H1 (cell line): ENCODE measurements around the gene MRTFB. TPM values are rescaled to one million over a fixed set of nuclear protein-coding genes. Genes with fewer than 3 reads are reported as not detected.
A peak's percentile ranks its signal among the peaks of the same experiment; 100 is the strongest.

Experiments
- CTCF ChIA-PET: fragments of 300-600 bp; sonication (Branson Sonifier 250); formaldehyde crosslinking; loops from one replicate; lab custom pipeline; 2021; ENCODE audit not compliant: partially characterized antibody; lab: Charles Lee
- POLR2A ChIA-PET: fragments of 300-600 bp; sonication (Branson Sonifier 250); formaldehyde crosslinking; loops from one replicate; lab custom pipeline; 2021; ENCODE audit warnings: inconsistent platforms; ENCODE audit not compliant: partially characterized antibody; lab: Charles Lee
- DNase-seq, 2 experiments: peaks; one replicate each; pipeline versions ENCODE4 v3.0.0 to v3.0.0-alpha.2; 2010 to 2022; ENCODE audit warnings: low spot score in 2 of 2, low read depth in 1 of 2, mixed read lengths in 1 of 2
- FAIRE-seq: peaks from 2 replicates; lab custom pipeline; 2011; peaks lifted over from hg19 to GRCh38; lab: Jason Lieb, UNC
- H2AFZ ChIP-seq: 2 replicates; pipeline ENCODE4 v1.8.1; 2012; ENCODE audit warnings: low read length, inconsistent platforms
- H2AK5ac ChIP-seq: 2 replicates; pipeline ENCODE4 v1.6.1; 2013; ENCODE audit warnings: low read depth, low read length
- H2BK120ac ChIP-seq: replicated peaks from 2 replicates; pipeline ENCODE3; 2013; ENCODE audit warnings: low read depth, low read length, inconsistent platforms
- H2BK12ac ChIP-seq: 2 replicates; pipeline ENCODE4 v1.6.1; 2013; ENCODE audit warnings: low read depth, low read length
- H2BK15ac ChIP-seq: 2 replicates; pipeline ENCODE4 v1.6.1; 2013; ENCODE audit warnings: low read length
- H2BK20ac ChIP-seq: 2 replicates; pipeline ENCODE4 v1.6.1; 2013; ENCODE audit warnings: low read length
- H2BK5ac ChIP-seq: 2 replicates; pipeline ENCODE4 v1.6.1; 2013; ENCODE audit warnings: low read depth, low read length
- H3K14ac ChIP-seq: 2 replicates; pipeline ENCODE4 v1.6.1; 2013; ENCODE audit warnings: inconsistent platforms; ENCODE audit not compliant: insufficient read length
- H3K18ac ChIP-seq: 2 replicates; pipeline ENCODE4 v1.6.1; 2013; ENCODE audit warnings: low read length; ENCODE audit errors: extremely low read depth
- H3K23ac ChIP-seq: 2 replicates; pipeline ENCODE4 v1.6.1; 2013; ENCODE audit warnings: inconsistent platforms; ENCODE audit not compliant: insufficient read length
- H3K23me2 ChIP-seq: 2 replicates; pipeline ENCODE4 v1.6.1; 2013; ENCODE audit warnings: low read depth, low read length
- H3K27ac ChIP-seq: 2 replicates; pipeline ENCODE4 v1.6.1; 2011; ENCODE audit warnings: low read depth, low read length, inconsistent platforms
- H3K27me3 ChIP-seq, 4 experiments: replicated peaks in 1 of 4; 1 replicate in 1 of 4; 2 replicates in 3 of 4; pipeline versions ENCODE4 v1.6.1 to v1.8.1; 2011 to 2013; ENCODE audit warnings: low read length in 3 of 4, mild to moderate bottlenecking in 3 of 4, inconsistent platforms in 2 of 4, mixed read lengths in 2 of 4, moderate library complexity in 1 of 4; ENCODE audit not compliant: control insufficient read depth in 3 of 4, insufficient read depth in 3 of 4; ENCODE audit errors: extremely low read depth in 1 of 4
- H3K36me3 ChIP-seq, 4 experiments: 2 replicates each; pipeline versions ENCODE4 v1.6.1 to v1.8.1; 2011 to 2013; ENCODE audit warnings: mild to moderate bottlenecking in 4 of 4, low read length in 3 of 4, moderate library complexity in 2 of 4, control low read depth in 1 of 4, inconsistent platforms in 1 of 4; ENCODE audit not compliant: insufficient read depth in 4 of 4, control insufficient read depth in 2 of 4
- H3K4ac ChIP-seq: replicated peaks from 2 replicates; pipeline ENCODE3; 2013; ENCODE audit warnings: low read length, low read depth, mixed read lengths, inconsistent platforms; ENCODE audit not compliant: insufficient read length
- H3K4me1 ChIP-seq, 4 experiments: replicated peaks in 1 of 4; 1 replicate in 1 of 4; 2 replicates in 3 of 4; pipeline versions ENCODE4 v1.6.1 to v1.8.1; 2011 to 2013; ENCODE audit warnings: low read length in 3 of 4, inconsistent platforms in 2 of 4, mixed read lengths in 1 of 4; ENCODE audit not compliant: insufficient read depth in 4 of 4, control insufficient read depth in 3 of 4
- H3K4me2 ChIP-seq, 2 experiments: 2 replicates each; pipeline versions ENCODE4 v1.6.1 to v1.8.1; 2011 to 2013; ENCODE audit warnings: low read depth in 2 of 2, low read length in 2 of 2, control low read depth in 1 of 2, inconsistent platforms in 1 of 2, mild to moderate bottlenecking in 1 of 2; ENCODE audit not compliant: insufficient read depth in 1 of 2
- H3K4me3 ChIP-seq, 4 experiments: fragments of 200-600, 300-600 bp in 1 of 4; sonication (generic), shearing (Covaris generic), sonication (Bioruptor Twin) in 1 of 4; 2 replicates each; pipeline versions ENCODE4 v1.5.1 to v1.8.1; 2011 to 2016; ENCODE audit warnings: low read length in 4 of 4, low read depth in 3 of 4, control low read depth in 2 of 4, inconsistent platforms in 2 of 4, mild to moderate bottlenecking in 2 of 4, mixed read lengths in 1 of 4, moderate library complexity in 1 of 4; ENCODE audit not compliant: insufficient read depth in 2 of 4; ENCODE audit errors: extremely low read depth in 1 of 4
- H3K56ac ChIP-seq: replicated peaks from 2 replicates; pipeline ENCODE3; 2013; ENCODE audit warnings: low read depth, mild to moderate bottlenecking, mixed read lengths, low read length, inconsistent platforms; ENCODE audit not compliant: insufficient read length
- H3K79me1 ChIP-seq: 2 replicates; pipeline ENCODE4 v1.6.1; 2013; ENCODE audit warnings: low read depth, low read length, control low read depth
- H3K79me2 ChIP-seq, 2 experiments: 2 replicates each; pipeline versions ENCODE4 v1.6.1 to v1.8.1; 2012 to 2013; ENCODE audit warnings: low read length in 2 of 2, mild to moderate bottlenecking in 2 of 2, inconsistent platforms in 1 of 2; ENCODE audit not compliant: insufficient read depth in 2 of 2, control insufficient read depth in 1 of 2
- H3K9ac ChIP-seq, 4 experiments: replicated peaks in 1 of 4; 1 replicate in 1 of 4; 2 replicates in 3 of 4; pipeline versions ENCODE4 v1.6.1 to v1.8.1; 2011 to 2013; ENCODE audit warnings: low read depth in 3 of 4, low read length in 3 of 4, control low read depth in 2 of 4, mild to moderate bottlenecking in 2 of 4, moderate library complexity in 2 of 4, inconsistent platforms in 1 of 4; ENCODE audit errors: extremely low read depth in 1 of 4
- H3K9me3 ChIP-seq, 2 experiments: 2 replicates each; pipeline versions ENCODE4 v1.6.1 to v1.8.1; 2012 to 2013; ENCODE audit warnings: mild to moderate bottlenecking in 2 of 2, moderate library complexity in 2 of 2, control low read depth in 1 of 2, inconsistent platforms in 1 of 2, low read depth in 1 of 2, low read length in 1 of 2, mixed read lengths in 1 of 2; ENCODE audit not compliant: insufficient read depth in 2 of 2
- H4K20me1 ChIP-seq, 2 experiments: replicated peaks in 1 of 2; 2 replicates each; pipeline versions ENCODE3 to v1.8.1; 2011 to 2013; ENCODE audit warnings: inconsistent platforms in 2 of 2, low read length in 2 of 2, mild to moderate bottlenecking in 1 of 2; ENCODE audit not compliant: insufficient read depth in 2 of 2, control insufficient read depth in 1 of 2
- H4K5ac ChIP-seq: 2 replicates; pipeline ENCODE4 v1.6.1; 2013; ENCODE audit warnings: low read length, low read depth, mixed read lengths, inconsistent platforms; ENCODE audit not compliant: insufficient read length
- H4K8ac ChIP-seq: 2 replicates; pipeline ENCODE4 v1.8.0; 2013; ENCODE audit warnings: mild to moderate bottlenecking, moderate library complexity, low read length, inconsistent platforms; ENCODE audit not compliant: insufficient read depth; ENCODE audit errors: extremely low read depth
- H4K91ac ChIP-seq: replicated peaks from 2 replicates; pipeline ENCODE3; 2013; ENCODE audit warnings: low read length, mixed read lengths, inconsistent platforms; ENCODE audit not compliant: insufficient read length
- BACH1 ChIP-seq: IDR thresholded peaks from 2 replicates; pipeline ENCODE4 v1.6.1; 2012; ENCODE audit warnings: low read length, improper control_type of control experiment
- BCL11A ChIP-seq, 2 experiments: IDR thresholded peaks; one replicate each; pipeline ENCODE4 v1.6.1; 2011; ENCODE audit warnings: low read depth in 2 of 2, low read length in 2 of 2, mild to moderate bottlenecking in 2 of 2
- CREB1 ChIP-seq: IDR thresholded peaks from 2 replicates; pipeline ENCODE4 v1.6.1; 2012; ENCODE audit warnings: inconsistent platforms
- GTF2F1 ChIP-seq: IDR thresholded peaks from 2 replicates; pipeline ENCODE4 v1.6.1; 2012; ENCODE audit warnings: low read depth, low read length, improper control_type of control experiment, borderline replicate concordance
- HDAC6 ChIP-seq: IDR thresholded peaks from one replicate; pipeline ENCODE4 v1.7.1; 2012; ENCODE audit warnings: low read depth, mild to moderate bottlenecking, inconsistent platforms, low read length, moderate library complexity
- KDM4A ChIP-seq: IDR thresholded peaks from one replicate; pipeline ENCODE4 v1.7.1; 2012; ENCODE audit warnings: low read depth, mild to moderate bottlenecking, moderate library complexity, low read length, inconsistent platforms; ENCODE audit not compliant: severe bottlenecking
- POLR2A ChIP-seq, 2 experiments: IDR thresholded peaks; 1 replicate in 1 of 2; 2 replicates in 1 of 2; pipeline ENCODE4 v1.6.1; 2011; ENCODE audit warnings: low read depth in 2 of 2, low read length in 2 of 2, mild to moderate bottlenecking in 2 of 2; ENCODE audit errors: control extremely low read depth in 1 of 2
- RAD21 ChIP-seq, 2 experiments: IDR thresholded peaks in 1 of 2; conservative IDR thresholded peaks in 1 of 2; 2 replicates each; pipeline ENCODE4 v1.6.1; 2011; ENCODE audit warnings: low read depth in 2 of 2, low read length in 2 of 2, improper control_type of control experiment in 1 of 2, inconsistent platforms in 1 of 2, mild to moderate bottlenecking in 1 of 2, moderate library complexity in 1 of 2
- SP2 ChIP-seq: IDR thresholded peaks from 2 replicates; pipeline ENCODE4 v1.6.1; 2012; ENCODE audit warnings: mild to moderate bottlenecking, low read length, inconsistent platforms
- SP4 ChIP-seq: IDR thresholded peaks from 2 replicates; pipeline ENCODE4 v1.6.1; 2012; ENCODE audit warnings: low read length, inconsistent platforms
- TAF1 ChIP-seq: IDR thresholded peaks from 2 replicates; pipeline ENCODE4 v1.6.1; 2011; ENCODE audit warnings: mild to moderate bottlenecking, low read depth, low read length
- TBP ChIP-seq: IDR thresholded peaks from 2 replicates; pipeline ENCODE4 v1.6.1; 2011; ENCODE audit warnings: low read depth, low read length, improper control_type of control experiment
- TEAD4 ChIP-seq: IDR thresholded peaks from 2 replicates; pipeline ENCODE4 v1.6.1; 2012; ENCODE audit warnings: low read depth, low read length, inconsistent platforms, mixed read lengths
- WGBS, 2 experiments: shearing (Covaris generic) in 1 of 2; methylation state at CpG; one replicate each; pipeline versions ENCODE4 v1.1.6 to v1.1.7; 2013 to 2015; ENCODE audit warnings: low lambda C conversion rate in 2 of 2, mixed read lengths in 2 of 2, inconsistent platforms in 1 of 2, low coverage in 1 of 2, missing lambda C conversion rate in 1 of 2; ENCODE audit not compliant: insufficient replicate concordance in 2 of 2, insufficient coverage in 1 of 2, insufficient read length in 1 of 2; ENCODE audit errors: extremely low coverage in 1 of 2, missing lambda C conversion rate in 1 of 2; 5-methylcytosine and 5-hydroxymethylcytosine counted together
- polyA plus RNA-seq, 7 experiments: library from polyadenylated mRNA; depleted of rRNA in 3 of 7; stranded (reverse) in 5 of 7; unstranded in 2 of 7; fragments of >200 nt in 5 of 7; fragments of 200-250 nt in 2 of 7; gene quantifications; 1 replicate in 5 of 7; 2 replicates in 1 of 7; 4 replicates in 1 of 7; pipeline versions ENCODE4 v1.2.1 to v1.2.3, GENCODE V29; 2011 to 2013; ENCODE audit warnings: missing spikeins in 2 of 7, mixed read lengths in 2 of 7
- total RNA-seq: library from RNA; stranded (reverse); fragmentation: NEBNext Ultra II Directional; extraction: Animal tissue kit (Norgen Biotek cat#: 25700); gene quantifications from 2 replicates; pipeline ENCODE4 v1.2.1, GENCODE V29; 2021

The MRTFB gene
- total and polyA plus RNA-seq, 2 of the 8 experiments (the other 6 are each of a cell fraction or from before 2014, with no cell fraction given) = 13.5 to 34.9 TPM

GRCh38 chr16:14285513-14286367 lies 214.6 kb downstream of the MRTFB start:
- Histone ChIP-seq H2AK5ac (no peak overlapping the region), H3K36me3 (no peaks in the 10 kb centered on the region), H4K91ac (no peak overlapping the region), H3K4me2 (peak overlapping the region; percentile 77 to 86), H2BK20ac (no peak overlapping the region), H2BK120ac (no peak overlapping the region), H3K79me1 (no peaks in the 10 kb centered on the region), H3K9ac (peak overlapping the region in 2 of 4 experiments; percentile 48 to 58; a peak in 3 of 7 replicates), H2BK15ac (no peak overlapping the region), H3K56ac (no peak overlapping the region), H3K23ac (no peak overlapping the region), H3K18ac (0 out of 2 replicates have a peak overlapping the region, but pooled peaks have one; percentile 57), H2BK5ac (peak overlapping the region; percentile 35; the same call in 1 of the 2 replicates), H4K20me1 (no peaks in the 10 kb centered on the region), H2BK12ac (no peak overlapping the region), H3K9me3 (no peaks in the 10 kb centered on the region), H4K8ac (peak overlapping the region; percentile 41), H3K23me2 (peaks cover 9% of the 10 kb centered on the region; the same call in 1 of the 2 replicates), H2AFZ (no peak overlapping the region), H3K27ac (no peak overlapping the region), H4K5ac (no peak overlapping the region), H3K27me3 (no peaks in the 10 kb centered on the region), H3K4me1 (peaks cover 2 to 17% (median 11%) of the 10 kb centered on the region in 4 experiments), H3K79me2 (no peaks in the 10 kb centered on the region), H3K4ac (no peak overlapping the region), H3K14ac (no peak overlapping the region), H3K4me3 (peak overlapping the region; percentile 65 to 92 (median 72))
- peak; percentile 87 to 100 for DNase-seq
- no peak for FAIRE-seq
- POLR2A ChIA-PET = interaction anchor here (0.7 to 2.5 kb wide), 16 partner anchors 8 to 399 kb away, joined by 3 to 9 read pairs (median 4); partner anchors contain the start of gene ERCC4
- 1% methylated on average over 40 of the region's 72 CpGs; no CpG with 5 or more reads in 1 of the 2 experiments for WGBS, 2 experiments
- CTCF ChIA-PET = interaction anchor here (0.6 to 3.1 kb wide), 14 partner anchors 12 to 579 kb away, joined by 3 to 27 read pairs (median 4); partner anchors contain the start of gene ERCC4
- peak; percentile 84 for TF ChIP-seq TEAD4
- TF ChIP-seq RAD21 (IDR thresholded peaks at IDR 0.05 in 1 of 2, conservative IDR thresholded peaks at IDR 0.05 in 1 of 2; ENCODE audit: low read depth in 2 of 2, low read length in 2 of 2) = no peak
- 0 out of 2 replicates have a peak, but pooled peaks have one; percentile 39 for TF ChIP-seq TAF1
- no peak for TF ChIP-seq SP4
- TF ChIP-seq TBP = peak; percentile 99
- 0 out of 2 replicates have a peak, but pooled peaks have one; percentile 58 for TF ChIP-seq CREB1
- no peak for TF ChIP-seq KDM4A
- TF ChIP-seq BACH1 = peak; percentile 72
- no peak for TF ChIP-seq HDAC6
- TF ChIP-seq SP2 = no peak
- TF ChIP-seq BCL11A (IDR thresholded peaks at IDR 0.05; ENCODE audit: low read depth in 2 of 2, low read length in 2 of 2) = no peak
- no peak for TF ChIP-seq POLR2A (IDR thresholded peaks at IDR 0.05; ENCODE audit: control extremely low read depth in 1 of 2, low read depth in 2 of 2, low read length in 2 of 2)
- TF ChIP-seq GTF2F1 = no peak
